K562 (cell line): ENCODE measurements around the gene EXOC7. TPM values are rescaled to one million over a fixed set of nuclear protein-coding genes. Genes with fewer than 3 reads are reported as not detected.

Experiments used
- ATF1 ChIP-seq, 2 experiments: fragments of 450-650 bp in 1 of 2; IDR thresholded peaks; 2 replicates each; pipeline ENCODE4 v1.6.1; 2016; ENCODE audit warnings: missing compliant biosample characterization in 1 of 2, missing genetic modification characterization in 1 of 2
- CTCFL ChIP-seq: IDR thresholded peaks from 2 replicates; pipeline ENCODE4 v1.6.1; 2011; ENCODE audit warnings: borderline replicate concordance, low read depth, mild to moderate bottlenecking, moderate library complexity, low read length; ENCODE audit not compliant: insufficient read depth, poor library complexity, severe bottlenecking
- CXXC5 ChIP-seq: fragments of 250-450 bp; sonication (Bioruptor Pico); IDR thresholded peaks from 2 replicates; pipeline ENCODE4 v1.8.0; 2022; ENCODE audit warnings: inconsistent platforms, mild to moderate bottlenecking, moderate library complexity
- ERF ChIP-seq: fragments of 450-650 bp; formaldehyde crosslinking; IDR thresholded peaks from 2 replicates; pipeline ENCODE4 v1.4.0; 2020; ENCODE audit warnings: mild to moderate bottlenecking, mixed read lengths
- FIP1L1 ChIP-seq: fragments of 200-400 bp; formaldehyde crosslinking; IDR thresholded peaks from 2 replicates; pipeline ENCODE4 v1.6.1; 2018; ENCODE audit warnings: mild to moderate bottlenecking, low read depth, low read length; ENCODE audit not compliant: poor library complexity, severe bottlenecking
- HMGXB4 ChIP-seq: sonication (generic); formaldehyde crosslinking; IDR thresholded peaks from 2 replicates; pipeline ENCODE4 v1.8.1; 2023; ENCODE audit warnings: mild to moderate bottlenecking, missing genetic modification reagents
- ILK ChIP-seq: fragments of 450-650 bp; IDR thresholded peaks from 2 replicates; pipeline ENCODE4 v1.6.1; 2016; ENCODE audit warnings: missing genetic modification characterization, low read depth, mild to moderate bottlenecking, missing compliant biosample characterization, moderate library complexity, borderline replicate concordance
- MAFK ChIP-seq: IDR thresholded peaks from 2 replicates; pipeline ENCODE4 v1.6.1; 2011; ENCODE audit warnings: low read length, improper control_type of control experiment
- NEUROD1 ChIP-seq: fragments of 150-350 bp; IDR thresholded peaks from 2 replicates; pipeline ENCODE4 v1.6.1; 2014; ENCODE audit warnings: borderline replicate concordance, low read length, low read depth; ENCODE audit not compliant: partially characterized antibody
- POLR2G ChIP-seq: fragments of 200-400 bp; formaldehyde crosslinking; IDR thresholded peaks from 2 replicates; pipeline ENCODE4 v1.6.1; 2017; ENCODE audit warnings: low read depth, mild to moderate bottlenecking, antibody characterized with exemption, low read length, moderate library complexity
- RBM17 ChIP-seq: fragments of 200-400 bp; formaldehyde crosslinking; IDR thresholded peaks from 2 replicates; pipeline ENCODE4 v1.6.1; 2017; ENCODE audit warnings: low read depth, mild to moderate bottlenecking, low read length, borderline replicate concordance
- SIN3A ChIP-seq, 2 experiments: fragments of 150-350 bp in 1 of 2; IDR thresholded peaks; 2 replicates each; pipeline ENCODE4 v1.6.1; 2011 to 2016; ENCODE audit warnings: borderline replicate concordance in 2 of 2, low read depth in 2 of 2, low read length in 2 of 2, mild to moderate bottlenecking in 2 of 2, moderate library complexity in 2 of 2; ENCODE audit not compliant: control insufficient read depth in 1 of 2
- SP1 ChIP-seq: sonication (generic); formaldehyde crosslinking; IDR thresholded peaks from 2 replicates; pipeline ENCODE4 v1.8.1; 2022; ENCODE audit warnings: mild to moderate bottlenecking, missing genetic modification reagents
- STAG1 ChIP-seq: sonication (generic); formaldehyde crosslinking; IDR thresholded peaks from 2 replicates; pipeline ENCODE4 v1.5.0; 2020; ENCODE audit warnings: missing genetic modification reagents, borderline replicate concordance
- ZBTB49 ChIP-seq: sonication (generic); formaldehyde crosslinking; IDR thresholded peaks from 2 replicates; pipeline ENCODE4 v1.8.0; 2022; ENCODE audit warnings: missing genetic modification reagents, mild to moderate bottlenecking, borderline replicate concordance
- ZNF146 ChIP-seq: IDR thresholded peaks from one replicate; pipeline ENCODE4 v1.6.1; 2018; ENCODE audit warnings: missing compliant biosample characterization; ENCODE audit not compliant: unreplicated experiment
- ZNF583 ChIP-seq: fragments of 250-450 bp; sonication (Bioruptor Pico); IDR thresholded peaks from 2 replicates; pipeline ENCODE4 v1.4.0; 2020
- ZNF584 ChIP-seq: fragments of 200-800 bp; sonication (Bioruptor generic); IDR thresholded peaks from 2 replicates; pipeline ENCODE4 v1.6.1; 2016; ENCODE audit warnings: low read depth, mild to moderate bottlenecking, missing genetic modification characterization, missing compliant biosample characterization
- ZNF699 ChIP-seq: fragments of 250-450 bp; sonication (Bioruptor Pico); IDR thresholded peaks from 2 replicates; pipeline ENCODE4 v1.8.0; 2021; ENCODE audit warnings: mild to moderate bottlenecking, moderate library complexity; ENCODE audit not compliant: insufficient replicate concordance
- ZNF77 ChIP-seq: fragments of 250-450 bp; sonication (Bioruptor Pico); IDR thresholded peaks from 2 replicates; pipeline ENCODE4 v1.5.0; 2020
- polyA plus RNA-seq, 8 experiments: library from polyadenylated mRNA; depleted of rRNA in 4 of 8; stranded (reverse) in 5 of 8; unstranded in 3 of 8; fragments of >200 nt; fragmentation: Nextera tagmentation in 2 of 8; fragmentation: Illumina TruSeq in 1 of 8; extraction: Ambion mirVana in 2 of 8; extraction: Trizol in 1 of 8; gene quantifications; 2 replicates each; pipeline versions ENCODE4 v1.2.1 to v1.2.3, GENCODE V29; 2011 to 2014; ENCODE audit warnings: inconsistent platforms in 1 of 8, missing spikeins in 1 of 8
- total RNA-seq, 7 experiments: library from RNA; depleted of rRNA in 6 of 7; stranded (reverse); fragments of >200 nt in 6 of 7; fragmentation: Illumina TruSeq in 2 of 7; extraction: Trizol in 2 of 7; gene quantifications; 2 replicates each; pipeline versions ENCODE4 v1.2.1 to v1.2.3, GENCODE V29; 2011 to 2021; ENCODE audit warnings: low replicate concordance in 1 of 7

The EXOC7 gene
- total and polyA plus RNA-seq, 9 of the 15 experiments (the other 6 are each of a cell fraction or from before 2014, with no cell fraction given): 18.6 to 57.0 (median 35.0) TPM

- TF ChIP-seq ZBTB49 (CRISPR knock-in tag) (0 out of 2 replicates have a peak, but pooled peaks have one; percentile 36), CXXC5 (peak; percentile 59), FIP1L1 (peak; percentile 66), ZNF77 (CRISPR knock-in tag) (no peak), STAG1 (0 out of 2 replicates have a peak, but pooled peaks have one; percentile 34), NEUROD1 (no peak), HMGXB4 (peak; percentile 82), RBM17 (no peak), ATF1 (CRISPR knock-in tag; IDR thresholded peaks at IDR 0.05) (no peak), ATF1 (tag; IDR thresholded peaks at IDR 0.05) (peak; percentile 63), ZNF146 (no peak), POLR2G (peak; percentile 100), ZNF583 (0 out of 2 replicates have a peak, but pooled peaks have one; percentile 37), ZNF584 (CRISPR knock-in tag) (0 out of 2 replicates have a peak, but pooled peaks have one; percentile 41), MAFK (no peak), ERF (0 out of 2 replicates have a peak, but pooled peaks have one; percentile 30), SP1 (CRISPR knock-in tag) (peak; percentile 71; the same call in 1 of the 2 replicates), ILK (tag) (no peak), SIN3A (IDR thresholded peaks at IDR 0.05; ENCODE audit: borderline replicate concordance in 2 of 2, control insufficient read depth in 1 of 2, low read depth in 2 of 2, low read length in 2 of 2) (no peak; a peak in 1 of 4 replicates), ZNF699 (CRISPR knock-in tag) (no peak), CTCFL (no peak)
Measured at GRCh38 chr17:76072148-76072858, 31.3 kb downstream of the EXOC7 start, which contains the start of gene SRP68 (continued).
